Neural cell (in vitro differentiated cells): ENCODE measurements around the gene IGFL4. TPM values are rescaled to one million over a fixed set of nuclear protein-coding genes. Genes with fewer than 3 reads are reported as not detected.

Experiments used
- H2AFZ ChIP-seq: fragments of 200-600, 300-800 bp; sonication (generic), shearing (Covaris generic); 2 replicates; pipeline ENCODE4 v1.6.0; 2014; ENCODE audit warnings: low read depth, mild to moderate bottlenecking, antibody characterized with exemption, low read length, moderate library complexity
- H3F3A ChIP-seq: fragments of 200-600 bp; shearing (Covaris generic); 2 replicates; pipeline ENCODE4 v1.6.1; 2016; ENCODE audit warnings: mild to moderate bottlenecking, moderate library complexity, mixed read lengths, antibody characterized with exemption, low read length; ENCODE audit not compliant: insufficient read depth, poor library complexity, severe bottlenecking
- H3K27ac ChIP-seq: fragments of 200-600, 300-800 bp; sonication (generic), shearing (Covaris generic); 2 replicates; pipeline ENCODE4 v1.5.1; 2014; ENCODE audit warnings: mild to moderate bottlenecking, low read length, moderate library complexity
- H3K27me3 ChIP-seq: fragments of 300-800, 200-600 bp; sonication (generic), shearing (Covaris generic); 2 replicates; pipeline ENCODE4 v1.6.0; 2014; ENCODE audit warnings: mild to moderate bottlenecking, low read depth, low read length, moderate library complexity; ENCODE audit not compliant: insufficient read depth
- H3K36me3 ChIP-seq: fragments of 300-800, 200-600 bp; sonication (generic), shearing (Covaris generic); 2 replicates; pipeline ENCODE4 v1.5.1; 2014; ENCODE audit warnings: mild to moderate bottlenecking, antibody characterized with exemption, low read length, moderate library complexity; ENCODE audit not compliant: insufficient read depth
- H3K4me2 ChIP-seq: fragments of 300-800, 200-600 bp; sonication (generic), shearing (Covaris generic); 2 replicates; pipeline ENCODE4 v1.6.0; 2014; ENCODE audit warnings: mild to moderate bottlenecking, low read length
- H3K4me3 ChIP-seq: fragments of 300-800, 200-600 bp; sonication (generic), shearing (Covaris generic); 2 replicates; pipeline ENCODE4 v1.5.1; 2014; ENCODE audit warnings: mild to moderate bottlenecking, low read length, moderate library complexity
- H3K79me2 ChIP-seq: fragments of 200-600 bp; shearing (Covaris generic); replicated peaks from 2 replicates; pipeline ENCODE4 v1.6.0; 2014; ENCODE audit warnings: mild to moderate bottlenecking, low read length, moderate library complexity; ENCODE audit not compliant: insufficient read depth
- H3K9ac ChIP-seq: fragments of 300-800, 200-600 bp; sonication (generic), shearing (Covaris generic); 2 replicates; pipeline ENCODE4 v1.6.1; 2016; ENCODE audit warnings: mild to moderate bottlenecking, low read length, mixed read lengths
- H3K9me2 ChIP-seq: fragments of 200-600 bp; shearing (Covaris generic); 2 replicates; pipeline ENCODE4 v1.6.1; 2016; ENCODE audit warnings: mild to moderate bottlenecking, low read length, mixed read lengths; ENCODE audit not compliant: insufficient read depth
- H3K9me3 ChIP-seq: fragments of 200-600, 300-800 bp; sonication (generic), shearing (Covaris generic); 2 replicates; pipeline ENCODE4 v1.6.1; 2016; ENCODE audit warnings: mild to moderate bottlenecking, mixed run types, low read length, moderate library complexity, mixed read lengths
- H4K20me1 ChIP-seq: fragments of 200-600 bp; shearing (Covaris generic); 2 replicates; pipeline ENCODE4 v1.6.1; 2016; ENCODE audit warnings: mild to moderate bottlenecking, mixed run types; ENCODE audit not compliant: insufficient read depth
- EP300 ChIP-seq: fragments of 450-650 bp; conservative IDR thresholded peaks from 2 replicates; pipeline ENCODE4 v1.6.1; 2014; ENCODE audit warnings: antibody characterized with exemption, mild to moderate bottlenecking, moderate library complexity; ENCODE audit not compliant: poor library complexity, severe bottlenecking
- EZH2 ChIP-seq: fragments of 200-600, 300-800 bp; shearing (Covaris generic), sonication (generic); IDR thresholded peaks from 2 replicates; pipeline ENCODE4 v1.6.1; 2014; ENCODE audit warnings: antibody characterized with exemption, low read length, borderline replicate concordance, mild to moderate bottlenecking; ENCODE audit not compliant: insufficient read depth, poor library complexity, severe bottlenecking
- MXI1 ChIP-seq: fragments of 450-650 bp; conservative IDR thresholded peaks from 2 replicates; pipeline ENCODE4 v1.6.1; 2014; ENCODE audit warnings: antibody characterized with exemption, mild to moderate bottlenecking; ENCODE audit not compliant: poor library complexity, severe bottlenecking
- POLR2AphosphoS5 ChIP-seq: IDR thresholded peaks from 2 replicates; pipeline ENCODE4 v1.6.1; 2012
- RAD21 ChIP-seq: fragments of 450-650 bp; conservative IDR thresholded peaks from 2 replicates; pipeline ENCODE4 v1.6.1; 2014; ENCODE audit warnings: antibody characterized with exemption, mild to moderate bottlenecking, moderate library complexity
- SMC3 ChIP-seq: fragments of 450-650 bp; conservative IDR thresholded peaks from 2 replicates; pipeline ENCODE4 v1.6.1; 2014; ENCODE audit warnings: antibody characterized with exemption, mild to moderate bottlenecking, moderate library complexity; ENCODE audit not compliant: poor library complexity
- TAF1 ChIP-seq: IDR thresholded peaks from 2 replicates; pipeline ENCODE4 v1.6.1; 2012; ENCODE audit warnings: low read depth
- polyA plus RNA-seq: library from polyadenylated mRNA; depleted of rRNA; stranded (reverse); fragments of >200 nt; gene quantifications from 2 replicates; pipeline ENCODE4 v1.2.3, GENCODE V29; 2014
- TF ChIP-seq, protein P1 (sequence below): IDR thresholded peaks from 2 replicates; pipeline ENCODE4 v1.6.1; 2012; ENCODE audit warnings: borderline replicate concordance
- TF ChIP-seq, protein P2 (sequence below): fragments of 450-650 bp; IDR thresholded peaks from 2 replicates; pipeline ENCODE4 v1.5.1; 2014; ENCODE audit warnings: antibody characterized with exemption, mild to moderate bottlenecking, moderate library complexity; ENCODE audit not compliant: poor library complexity, severe bottlenecking

Gene IGFL4
- polyA plus RNA-seq, 1 donor from 2014 or later, result 5.2 TPM

DNA sequence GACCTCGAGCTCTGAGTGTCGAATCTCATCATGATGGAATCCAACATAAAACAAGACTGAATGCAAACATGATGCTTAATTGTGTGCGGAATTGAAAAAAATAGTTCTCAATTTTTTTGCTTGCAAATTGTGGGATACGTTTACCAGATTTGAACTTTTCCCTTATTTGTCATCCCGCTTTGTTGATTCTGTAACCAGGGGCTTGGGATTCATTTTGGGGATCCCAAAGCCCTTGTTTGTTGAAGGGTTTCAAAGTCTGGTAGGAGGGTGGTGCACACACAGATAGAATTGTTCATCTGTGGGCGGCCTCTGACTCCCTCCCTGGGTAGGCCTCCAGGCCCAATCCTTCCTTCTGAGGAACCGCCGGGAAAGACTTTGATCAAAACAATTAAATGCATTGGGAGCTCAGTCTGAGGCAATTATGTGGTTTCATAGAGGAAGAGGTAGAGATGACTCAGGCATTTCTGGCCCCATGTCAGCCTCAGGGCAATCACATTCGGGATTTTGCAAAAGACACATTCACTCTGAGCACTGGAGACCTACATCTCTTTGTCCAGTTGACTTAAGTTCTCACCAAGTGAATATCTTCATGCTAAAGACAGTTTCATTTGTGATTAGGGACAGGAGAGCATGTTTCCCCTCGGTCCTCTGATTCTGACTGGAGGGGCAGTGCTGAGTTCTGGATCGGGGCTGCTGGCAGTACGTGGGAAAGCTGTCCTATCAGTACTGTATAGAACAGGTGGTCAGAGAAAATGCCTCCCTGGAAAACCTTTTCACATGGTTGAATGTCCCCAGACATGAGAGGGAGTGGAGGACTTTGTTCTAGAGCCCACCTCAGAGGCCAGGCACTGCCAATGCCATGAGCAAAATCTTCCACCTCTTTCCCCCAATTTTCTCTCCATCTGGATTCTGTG lies 27.8 kb upstream of the IGFL4 start:
- Histone ChIP-seq H3K36me3 (no peaks in the 10 kb centered on the region), H4K20me1 (no peaks in the 10 kb centered on the region), H2AFZ (no peak overlapping the region), H3K27me3 (no peaks in the 10 kb centered on the region), H3K4me3 (no peak overlapping the region), H3F3A (no peaks in the 10 kb centered on the region), H3K9me3 (no peaks in the 10 kb centered on the region), H3K9ac (no peak overlapping the region), H3K4me2 (no peak overlapping the region), H3K9me2 (no peaks in the 10 kb centered on the region), H3K79me2 (no peaks in the 10 kb centered on the region), H3K27ac (no peak overlapping the region)
- no peak for TF ChIP-seq EZH2
- no peak for TF ChIP-seq RAD21
- TF ChIP-seq TAF1, result no peak
- TF ChIP-seq MXI1, result no peak
- TF ChIP-seq EP300, result no peak
- TF ChIP-seq, protein P1, sequence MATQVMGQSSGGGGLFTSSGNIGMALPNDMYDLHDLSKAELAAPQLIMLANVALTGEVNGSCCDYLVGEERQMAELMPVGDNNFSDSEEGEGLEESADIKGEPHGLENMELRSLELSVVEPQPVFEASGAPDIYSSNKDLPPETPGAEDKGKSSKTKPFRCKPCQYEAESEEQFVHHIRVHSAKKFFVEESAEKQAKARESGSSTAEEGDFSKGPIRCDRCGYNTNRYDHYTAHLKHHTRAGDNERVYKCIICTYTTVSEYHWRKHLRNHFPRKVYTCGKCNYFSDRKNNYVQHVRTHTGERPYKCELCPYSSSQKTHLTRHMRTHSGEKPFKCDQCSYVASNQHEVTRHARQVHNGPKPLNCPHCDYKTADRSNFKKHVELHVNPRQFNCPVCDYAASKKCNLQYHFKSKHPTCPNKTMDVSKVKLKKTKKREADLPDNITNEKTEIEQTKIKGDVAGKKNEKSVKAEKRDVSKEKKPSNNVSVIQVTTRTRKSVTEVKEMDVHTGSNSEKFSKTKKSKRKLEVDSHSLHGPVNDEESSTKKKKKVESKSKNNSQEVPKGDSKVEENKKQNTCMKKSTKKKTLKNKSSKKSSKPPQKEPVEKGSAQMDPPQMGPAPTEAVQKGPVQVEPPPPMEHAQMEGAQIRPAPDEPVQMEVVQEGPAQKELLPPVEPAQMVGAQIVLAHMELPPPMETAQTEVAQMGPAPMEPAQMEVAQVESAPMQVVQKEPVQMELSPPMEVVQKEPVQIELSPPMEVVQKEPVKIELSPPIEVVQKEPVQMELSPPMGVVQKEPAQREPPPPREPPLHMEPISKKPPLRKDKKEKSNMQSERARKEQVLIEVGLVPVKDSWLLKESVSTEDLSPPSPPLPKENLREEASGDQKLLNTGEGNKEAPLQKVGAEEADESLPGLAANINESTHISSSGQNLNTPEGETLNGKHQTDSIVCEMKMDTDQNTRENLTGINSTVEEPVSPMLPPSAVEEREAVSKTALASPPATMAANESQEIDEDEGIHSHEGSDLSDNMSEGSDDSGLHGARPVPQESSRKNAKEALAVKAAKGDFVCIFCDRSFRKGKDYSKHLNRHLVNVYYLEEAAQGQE, result no peak
- TF ChIP-seq, protein P2, sequence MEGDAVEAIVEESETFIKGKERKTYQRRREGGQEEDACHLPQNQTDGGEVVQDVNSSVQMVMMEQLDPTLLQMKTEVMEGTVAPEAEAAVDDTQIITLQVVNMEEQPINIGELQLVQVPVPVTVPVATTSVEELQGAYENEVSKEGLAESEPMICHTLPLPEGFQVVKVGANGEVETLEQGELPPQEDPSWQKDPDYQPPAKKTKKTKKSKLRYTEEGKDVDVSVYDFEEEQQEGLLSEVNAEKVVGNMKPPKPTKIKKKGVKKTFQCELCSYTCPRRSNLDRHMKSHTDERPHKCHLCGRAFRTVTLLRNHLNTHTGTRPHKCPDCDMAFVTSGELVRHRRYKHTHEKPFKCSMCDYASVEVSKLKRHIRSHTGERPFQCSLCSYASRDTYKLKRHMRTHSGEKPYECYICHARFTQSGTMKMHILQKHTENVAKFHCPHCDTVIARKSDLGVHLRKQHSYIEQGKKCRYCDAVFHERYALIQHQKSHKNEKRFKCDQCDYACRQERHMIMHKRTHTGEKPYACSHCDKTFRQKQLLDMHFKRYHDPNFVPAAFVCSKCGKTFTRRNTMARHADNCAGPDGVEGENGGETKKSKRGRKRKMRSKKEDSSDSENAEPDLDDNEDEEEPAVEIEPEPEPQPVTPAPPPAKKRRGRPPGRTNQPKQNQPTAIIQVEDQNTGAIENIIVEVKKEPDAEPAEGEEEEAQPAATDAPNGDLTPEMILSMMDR, result no peak
- no peak for TF ChIP-seq SMC3
- no peak for TF ChIP-seq POLR2AphosphoS5

- Histone ChIP-seq H3K27me3 (no peaks in the 10 kb centered on the region), H3F3A (no peaks in the 10 kb centered on the region), H3K9me3 (no peaks in the 10 kb centered on the region), H3K9me2 (no peaks in the 10 kb centered on the region), H3K4me3 (no peak overlapping the region), H3K9ac (no peak overlapping the region), H4K20me1 (no peaks in the 10 kb centered on the region), H3K79me2 (no peaks in the 10 kb centered on the region), H3K27ac (no peak overlapping the region), H3K36me3 (no peaks in the 10 kb centered on the region), H2AFZ (no peak overlapping the region), H3K4me2 (no peak overlapping the region)
- TF ChIP-seq POLR2AphosphoS5 (no peak), RAD21 (no peak), TAF1 (no peak), EZH2 (no peak), EP300 (no peak), SMC3 (no peak), MXI1 (no peak)
- TF ChIP-seq, protein P2, result no peak
- TF ChIP-seq, protein P1, result no peak
These were observed 26.9 kb upstream of the IGFL4 start for GRCh38 chr19:46067691-46068090.
